Uterus (tissue), 2 donors: ENCODE data around the gene C1orf21.

Experiments
- CTCF ChIP-seq, 4 experiments: fragments of 200-600 bp in 2 of 4; fragments of 450-650 bp in 2 of 4; sonication (generic) in 2 of 4; IDR thresholded peaks; one replicate each; pipeline ENCODE4 v1.5.1; 2016 to 2019; ENCODE audit warnings: antibody characterized with exemption in 4 of 4, mild to moderate bottlenecking in 2 of 4, moderate library complexity in 1 of 4
- POLR2A ChIP-seq, 2 donors: fragments of 450-650 bp; IDR thresholded peaks; one replicate each; pipeline ENCODE4 v1.6.1; 2016; ENCODE audit warnings: antibody characterized with exemption in 2 of 2, mild to moderate bottlenecking in 1 of 2, moderate library complexity in 1 of 2

GRCh38 chr1:184504040-184504954, 117.5 kb downstream of the C1orf21 start:
- TF ChIP-seq CTCF (IDR thresholded peaks at IDR 0.05) (no peak), POLR2A (IDR thresholded peaks at IDR 0.05) (no peak)
